ENCODE results near the gene SUN2.

Gene SUN2

GRCh38 chr22:38805041-38805593 lies 49.3 kb upstream of the SUN2 start (continued):
- TF ChIP-seq ZBTB11 (tag by site-specific recombination; conservative IDR thresholded peaks at IDR 0.05; ENCODE audit: low read depth) (peak; percentile 75), ZNF426 (tag by site-specific recombination; IDR thresholded peaks at IDR 0.05) (peak; percentile 78), ZNF529 (tag by site-specific recombination; IDR thresholded peaks at IDR 0.05; ENCODE audit: insufficient replicate concordance) (peak; percentile 48), ZNF555 (tag by site-specific recombination; conservative IDR thresholded peaks at IDR 0.05) (peak; percentile 72), ZNF560 (tag by site-specific recombination; IDR thresholded peaks at IDR 0.05; ENCODE audit: borderline replicate concordance) (peak; percentile 84; the same call in 1 of the 2 replicates), ZNF433 (tag by site-specific recombination; IDR thresholded peaks at IDR 0.05; ENCODE audit: low read depth) (peak; percentile 59; the same call in 1 of the 2 replicates), REST (tag by site-specific recombination; IDR thresholded peaks at IDR 0.05) (peak; percentile 61; the same call in 1 of the 2 replicates), ZNF664 (tag by site-specific recombination; IDR thresholded peaks at IDR 0.05) (peak; percentile 73), ZNF623 (tag by site-specific recombination; IDR thresholded peaks at IDR 0.05) (peak; percentile 76), ZFP37 (tag by site-specific recombination; IDR thresholded peaks at IDR 0.05) (peak; percentile 58; the same call in 1 of the 2 replicates), ZNF558 (tag by site-specific recombination; IDR thresholded peaks at IDR 0.05) (peak; percentile 71; the same call in 1 of the 2 replicates), ZNF266 (tag by site-specific recombination; IDR thresholded peaks at IDR 0.05; ENCODE audit: low read depth) (peak; percentile 72), ZXDB (tag by site-specific recombination; IDR thresholded peaks at IDR 0.05) (0 out of 2 replicates have a peak, but pooled peaks have one; percentile 42), ZNF394 (tag by site-specific recombination; IDR thresholded peaks at IDR 0.05; ENCODE audit: borderline replicate concordance) (peak; percentile 93), ZNF140 (tag by site-specific recombination; IDR thresholded peaks at IDR 0.05) (peak; percentile 67), ZBTB1 (tag by site-specific recombination; IDR thresholded peaks at IDR 0.05) (0 out of 2 replicates have a peak, but pooled peaks have one; percentile 53)

- H3K4me3 ChIP-seq (ENCODE audit: low read depth, low read length): no peak overlapping the region
- no peak overlapping the region for H3K27ac ChIP-seq (ENCODE audit: extremely low read depth, low read depth, low read length)
- ChIA-PET POLR2A (interaction anchor here (0.6 to 0.7 kb wide), 2 partner anchors 14 to 109 kb away, joined by 3 to 4 read pairs; no protein-coding TSS in a partner anchor), CTCF (interaction anchor here (0.8 to 1.9 kb wide), 3 partner anchors 18 to 37 kb away, joined by 3 to 8 read pairs (median 3); no protein-coding TSS in a partner anchor)
- H3K4me1 ChIP-seq (ENCODE audit: control insufficient read depth, insufficient read depth, low read length): no peaks in the 10 kb centered on the region
- no peaks in the 10 kb centered on the region for H3K9me3 ChIP-seq (ENCODE audit: control insufficient read depth, insufficient read depth, low read depth, low read length)
- H3K36me3 ChIP-seq (ENCODE audit: control insufficient read depth in 2 of 2, insufficient read depth in 1 of 2, low read length in 2 of 2): no peaks in the 10 kb centered on the region
- TF ChIP-seq ZNF354C (tag by site-specific recombination; IDR thresholded peaks at IDR 0.05; ENCODE audit: borderline replicate concordance, low read depth) (no peak), AEBP2 (tag by site-specific recombination; IDR thresholded peaks at IDR 0.05; ENCODE audit: borderline replicate concordance) (no peak), ZNF76 (tag by site-specific recombination; IDR thresholded peaks at IDR 0.05; ENCODE audit: borderline replicate concordance, low read depth) (no peak), PATZ1 (tag by site-specific recombination; IDR thresholded peaks at IDR 0.05) (peak; percentile 41; the same call in 1 of the 2 replicates), ZNF311 (tag by site-specific recombination; IDR thresholded peaks at IDR 0.05; ENCODE audit: borderline replicate concordance) (no peak), SCRT2 (tag by site-specific recombination; IDR thresholded peaks at IDR 0.05) (no peak), ZNF677 (tag by site-specific recombination; IDR thresholded peaks at IDR 0.05) (no peak), KLF17 (tag by site-specific recombination; IDR thresholded peaks at IDR 0.05) (no peak)
Observed at GRCh38 chr22:38802671-38803121, 46.9 kb upstream of the SUN2 start.

All from HEK293 (cell line).